ENCODE measurements around the gene HDAC7. TPM values are rescaled to one million over a fixed set of nuclear protein-coding genes. Genes with fewer than 3 reads are reported as not detected.

The HDAC7 gene
- total and polyA plus RNA-seq, 4 donors = 49.3 to 119 (median 69.7) TPM

DNA sequence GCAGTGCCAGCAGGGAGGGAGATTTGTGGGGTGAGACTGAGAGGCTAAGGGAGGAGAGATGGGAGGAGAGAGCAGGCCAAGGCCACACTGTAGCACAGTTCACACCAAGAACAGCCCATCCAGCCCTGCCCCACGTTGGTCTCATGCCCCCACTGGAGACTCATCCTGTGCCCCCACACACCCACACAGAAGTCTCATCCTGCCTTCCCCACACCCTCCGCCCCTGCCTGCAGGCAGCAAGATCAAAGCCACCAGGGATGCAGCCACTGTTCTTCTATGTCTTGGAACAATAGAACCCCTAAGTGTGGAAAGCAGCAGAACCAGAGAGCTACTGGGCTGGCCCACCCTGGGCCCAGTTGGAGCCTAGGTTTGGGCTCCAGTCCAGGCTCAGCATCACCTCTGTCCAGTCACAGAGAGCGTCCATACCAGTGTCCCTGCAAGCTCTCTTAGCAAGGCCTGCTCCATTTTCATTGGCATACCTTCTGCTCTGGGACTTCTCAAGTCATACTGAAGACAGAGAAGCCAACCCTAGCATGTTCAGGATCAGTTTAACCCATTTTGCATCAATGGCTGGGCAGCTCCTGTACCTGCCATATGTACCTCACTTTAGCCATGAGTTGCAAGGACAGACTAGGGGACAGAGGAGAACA, 31.7 kb upstream of the HDAC7 start:
- no peaks in the 10 kb centered on the region for H3K27me3 ChIP-seq (ENCODE audit: control insufficient read depth in 3 of 3, insufficient read depth in 3 of 3, low read length in 2 of 3)
- no peak for ATAC-seq (ENCODE audit: insufficient read depth, low FRiP score)

DNA sequence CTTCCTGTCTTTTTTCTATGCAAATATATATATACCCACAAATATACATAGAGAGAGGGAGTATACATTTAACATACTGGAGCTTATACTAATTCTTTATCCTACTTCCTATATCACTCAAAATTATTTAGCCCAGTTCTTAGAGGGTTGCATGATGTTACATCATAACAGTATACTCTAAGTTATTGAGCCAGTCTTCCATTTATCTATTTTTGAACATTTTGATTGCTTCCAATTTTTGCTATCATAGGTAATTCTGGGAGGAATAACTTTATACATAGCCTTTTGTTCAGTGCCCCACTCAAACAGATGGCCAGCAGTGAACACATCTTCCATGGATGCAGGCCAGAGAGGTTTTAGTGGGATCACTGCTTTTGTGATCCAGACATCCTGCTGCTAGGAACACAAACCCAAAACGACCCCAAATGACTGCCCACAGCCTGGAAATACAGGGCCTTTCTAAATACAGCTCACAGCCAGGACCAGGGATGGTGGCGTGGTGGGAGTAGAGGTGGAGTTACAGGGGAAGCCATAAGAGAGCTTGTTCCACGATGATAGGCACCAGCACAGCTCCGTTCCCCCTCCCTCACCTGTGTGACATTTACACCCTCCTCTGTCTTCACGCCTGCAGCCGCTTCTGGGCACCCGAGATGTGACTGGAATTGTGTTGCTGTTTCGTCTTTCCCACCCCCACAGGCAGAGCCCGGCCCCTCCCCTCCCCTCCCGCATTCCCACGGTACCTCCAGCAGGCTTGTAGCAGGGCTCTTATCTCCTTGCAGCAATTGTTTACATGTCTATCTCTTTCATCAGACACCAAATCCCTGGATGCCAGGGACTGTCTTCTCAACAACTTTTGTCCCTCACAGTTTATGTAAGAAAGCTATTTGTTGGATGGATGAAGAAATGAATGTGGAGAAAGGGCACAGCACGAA, 30.7 kb upstream of the HDAC7 start:
- Histone ChIP-seq H3K27ac (ENCODE audit: low read depth in 1 of 2, low read length in 1 of 2) (no peak overlapping the region), H3K9ac (ENCODE audit: insufficient read depth in 1 of 2, low read length in 2 of 2) (no peak overlapping the region), H3K4me3 (no peak overlapping the region), H3K36me3 (ENCODE audit: control insufficient read depth in 4 of 4, insufficient read depth in 4 of 4, low read length in 4 of 4) (peaks cover 0 to 22% (median 0%) of the 10 kb centered on the region in 4 donors), H3K27me3 (ENCODE audit: control insufficient read depth in 3 of 3, insufficient read depth in 3 of 3, low read length in 2 of 3) (no peaks in the 10 kb centered on the region), H3K4me1 (ENCODE audit: control insufficient read depth in 5 of 5, insufficient read depth in 5 of 5, low read length in 5 of 5) (peaks cover 0 to 27% (median 4%) of the 10 kb centered on the region in 5 donors), H3K9me3 (ENCODE audit: control insufficient read depth in 4 of 4, insufficient read depth in 3 of 4, low read length in 3 of 4) (no peaks in the 10 kb centered on the region)
- WGBS, 2 donors = 60 to 84% methylated on average over 12 of the region's 12 CpGs
- TF ChIP-seq, protein P1, sequence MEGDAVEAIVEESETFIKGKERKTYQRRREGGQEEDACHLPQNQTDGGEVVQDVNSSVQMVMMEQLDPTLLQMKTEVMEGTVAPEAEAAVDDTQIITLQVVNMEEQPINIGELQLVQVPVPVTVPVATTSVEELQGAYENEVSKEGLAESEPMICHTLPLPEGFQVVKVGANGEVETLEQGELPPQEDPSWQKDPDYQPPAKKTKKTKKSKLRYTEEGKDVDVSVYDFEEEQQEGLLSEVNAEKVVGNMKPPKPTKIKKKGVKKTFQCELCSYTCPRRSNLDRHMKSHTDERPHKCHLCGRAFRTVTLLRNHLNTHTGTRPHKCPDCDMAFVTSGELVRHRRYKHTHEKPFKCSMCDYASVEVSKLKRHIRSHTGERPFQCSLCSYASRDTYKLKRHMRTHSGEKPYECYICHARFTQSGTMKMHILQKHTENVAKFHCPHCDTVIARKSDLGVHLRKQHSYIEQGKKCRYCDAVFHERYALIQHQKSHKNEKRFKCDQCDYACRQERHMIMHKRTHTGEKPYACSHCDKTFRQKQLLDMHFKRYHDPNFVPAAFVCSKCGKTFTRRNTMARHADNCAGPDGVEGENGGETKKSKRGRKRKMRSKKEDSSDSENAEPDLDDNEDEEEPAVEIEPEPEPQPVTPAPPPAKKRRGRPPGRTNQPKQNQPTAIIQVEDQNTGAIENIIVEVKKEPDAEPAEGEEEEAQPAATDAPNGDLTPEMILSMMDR (IDR thresholded peaks at IDR 0.05; ENCODE audit: control extremely low read depth, extremely low read depth) = no peak
- no peak for ATAC-seq (ENCODE audit: insufficient read depth, low FRiP score)
- DNase-seq = peak; percentile 27 to 32 (median 31)

More for the DNA sequence above, 31.7 kb upstream of the HDAC7 start:
- TF ChIP-seq, protein P1 (IDR thresholded peaks at IDR 0.05; ENCODE audit: control extremely low read depth, extremely low read depth) = no peak
- no peak for DNase-seq
- WGBS, 2 donors = 71 to 85% methylated on average over 3 of the region's 3 CpGs
- Histone ChIP-seq H3K9ac (ENCODE audit: insufficient read depth in 1 of 2, low read length in 2 of 2) (no peak overlapping the region), H3K4me3 (no peak overlapping the region), H3K4me1 (ENCODE audit: control insufficient read depth in 5 of 5, insufficient read depth in 5 of 5, low read length in 5 of 5) (peaks cover 0 to 27% (median 7%) of the 10 kb centered on the region in 5 donors), H3K36me3 (ENCODE audit: control insufficient read depth in 4 of 4, insufficient read depth in 4 of 4, low read length in 4 of 4) (peaks cover 0 to 17% (median 0%) of the 10 kb centered on the region in 4 donors), H3K9me3 (ENCODE audit: control insufficient read depth in 4 of 4, insufficient read depth in 3 of 4, low read length in 3 of 4) (no peaks in the 10 kb centered on the region), H3K27ac (ENCODE audit: low read depth in 1 of 2, low read length in 1 of 2) (no peak overlapping the region)

DNA sequence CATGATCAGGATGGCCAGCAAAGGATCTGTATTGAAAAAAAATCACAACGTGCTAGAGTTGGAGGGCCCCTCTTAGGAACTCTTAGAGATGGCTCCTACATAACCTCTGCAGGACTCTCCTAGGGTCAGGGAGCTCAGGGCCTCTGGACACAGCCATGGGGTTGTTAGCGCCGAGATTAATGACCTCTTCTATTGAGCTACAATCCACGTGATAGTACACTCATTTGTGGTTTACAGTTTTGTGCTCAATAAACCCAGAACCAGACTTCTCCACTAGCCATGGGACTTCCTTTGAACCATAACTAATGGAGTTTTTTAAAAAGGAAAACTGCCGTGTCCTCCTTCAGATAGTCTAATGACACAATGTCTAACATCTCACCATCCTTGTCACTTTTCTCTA, 29.6 kb upstream of the HDAC7 start:
- Histone ChIP-seq H3K9ac (ENCODE audit: insufficient read depth in 1 of 2, low read length in 2 of 2) (no peak overlapping the region), H3K4me3 (no peak overlapping the region), H3K27me3 (ENCODE audit: control insufficient read depth in 3 of 3, insufficient read depth in 3 of 3, low read length in 2 of 3) (no peaks in the 10 kb centered on the region), H3K27ac (ENCODE audit: low read depth in 1 of 2, low read length in 1 of 2) (no peak overlapping the region), H3K4me1 (ENCODE audit: control insufficient read depth in 5 of 5, insufficient read depth in 5 of 5, low read length in 5 of 5) (peaks cover 0 to 33% (median 11%) of the 10 kb centered on the region in 5 donors), H3K36me3 (ENCODE audit: control insufficient read depth in 4 of 4, insufficient read depth in 4 of 4, low read length in 4 of 4) (peaks cover 0 to 18% (median 0%) of the 10 kb centered on the region in 4 donors), H3K9me3 (ENCODE audit: control insufficient read depth in 4 of 4, insufficient read depth in 3 of 4, low read length in 3 of 4) (peaks cover 0 to 2% (median 0%) of the 10 kb centered on the region in 4 donors)
- 50 to 73% methylated on average over 5 of the region's 5 CpGs for WGBS, 2 donors
- no peak for ATAC-seq (ENCODE audit: insufficient read depth, low FRiP score)
- no peak for DNase-seq
- TF ChIP-seq, protein P1 (IDR thresholded peaks at IDR 0.05; ENCODE audit: control extremely low read depth, extremely low read depth) = no peak
